Peyer's patch (tissue), 4 donors: ENCODE data around the gene BFSP2. TPM values are rescaled to one million over a fixed set of nuclear protein-coding genes. Genes with fewer than 3 reads are reported as not detected.

Source experiments
- DNase-seq, 3 donors: peaks; one replicate each; pipeline ENCODE4 v3.0.0-alpha.2; 2017 to 2019
- H3K27ac ChIP-seq, 4 donors: fragments of 200-600 bp; sonication (generic); one replicate each; pipeline ENCODE4 v1.5.1; 2016 to 2019
- H3K27me3 ChIP-seq, 2 donors: fragments of 200-600 bp; sonication (generic); one replicate each; pipeline ENCODE4 v1.5.1; 2019
- H3K36me3 ChIP-seq, 3 donors: fragments of 200-600 bp; sonication (generic); one replicate each; pipeline ENCODE4 v1.5.1; 2016 to 2019
- H3K4me1 ChIP-seq, 4 donors: fragments of 200-600 bp; sonication (generic); one replicate each; pipeline ENCODE4 v1.5.1; 2016 to 2019
- H3K4me3 ChIP-seq, 4 donors: fragments of 200-600 bp; sonication (generic); 1 replicate in 3 of 4; 2 replicates in 1 of 4; pipeline ENCODE4 v1.5.1; 2016 to 2019; ENCODE audit warnings: mild to moderate bottlenecking in 1 of 4
- H3K9me3 ChIP-seq, 4 donors: fragments of 200-600 bp; sonication (generic); one replicate each; pipeline ENCODE4 v1.5.1; 2016 to 2019; ENCODE audit warnings: mild to moderate bottlenecking in 1 of 4
- POLR2A ChIP-seq, 2 donors: fragments of 450-650 bp; IDR thresholded peaks; one replicate each; pipeline ENCODE4 v1.5.1; 2017; ENCODE audit warnings: antibody characterized with exemption in 2 of 2, mild to moderate bottlenecking in 2 of 2, moderate library complexity in 2 of 2
- total RNA-seq, 4 donors: library from RNA; depleted of rRNA; stranded (reverse); fragments of >200 nt; gene quantifications; one replicate each; pipeline ENCODE4 v1.1.0, GENCODE V29; 2016
- TF ChIP-seq, protein P1 (sequence below), 6 experiments: fragments of 450-650 bp in 4 of 6; fragments of 200-600 bp in 2 of 6; sonication (generic) in 1 of 6; IDR thresholded peaks; one replicate each; pipeline ENCODE4 v1.5.1; 2017 to 2019; ENCODE audit warnings: antibody characterized with exemption in 6 of 6, mild to moderate bottlenecking in 3 of 6, moderate library complexity in 1 of 6

Gene BFSP2
- total RNA-seq, 4 donors from 2014 or later, result not detected

DNA sequence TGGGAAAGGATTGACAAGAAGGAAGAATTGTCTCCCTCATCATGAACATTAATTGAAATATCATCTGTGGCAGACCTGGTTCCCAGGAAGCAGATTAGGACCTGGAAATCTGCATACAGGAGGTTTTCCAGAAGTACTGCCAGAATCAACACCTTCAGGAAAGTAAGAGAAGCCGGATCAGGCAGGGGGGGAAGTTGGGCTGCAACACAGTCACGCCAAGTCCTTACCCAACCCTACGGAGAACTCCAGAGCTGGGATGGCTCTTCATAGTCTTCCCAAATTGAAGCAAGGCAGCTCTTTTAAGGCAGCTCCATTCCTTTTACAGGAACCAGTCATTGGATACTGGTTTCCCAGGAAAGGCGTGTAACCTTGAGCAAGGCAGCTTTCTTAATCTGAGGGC, 35.2 kb upstream of the BFSP2 start:
- Histone ChIP-seq H3K27me3 (no peaks in the 10 kb centered on the region), H3K9me3 (no peaks in the 10 kb centered on the region), H3K4me1 (no peaks in the 10 kb centered on the region), H3K4me3 (no peak overlapping the region), H3K27ac (no peak overlapping the region), H3K36me3 (no peaks in the 10 kb centered on the region)
- TF ChIP-seq POLR2A (IDR thresholded peaks at IDR 0.05), result no peak
- TF ChIP-seq, protein P1, sequence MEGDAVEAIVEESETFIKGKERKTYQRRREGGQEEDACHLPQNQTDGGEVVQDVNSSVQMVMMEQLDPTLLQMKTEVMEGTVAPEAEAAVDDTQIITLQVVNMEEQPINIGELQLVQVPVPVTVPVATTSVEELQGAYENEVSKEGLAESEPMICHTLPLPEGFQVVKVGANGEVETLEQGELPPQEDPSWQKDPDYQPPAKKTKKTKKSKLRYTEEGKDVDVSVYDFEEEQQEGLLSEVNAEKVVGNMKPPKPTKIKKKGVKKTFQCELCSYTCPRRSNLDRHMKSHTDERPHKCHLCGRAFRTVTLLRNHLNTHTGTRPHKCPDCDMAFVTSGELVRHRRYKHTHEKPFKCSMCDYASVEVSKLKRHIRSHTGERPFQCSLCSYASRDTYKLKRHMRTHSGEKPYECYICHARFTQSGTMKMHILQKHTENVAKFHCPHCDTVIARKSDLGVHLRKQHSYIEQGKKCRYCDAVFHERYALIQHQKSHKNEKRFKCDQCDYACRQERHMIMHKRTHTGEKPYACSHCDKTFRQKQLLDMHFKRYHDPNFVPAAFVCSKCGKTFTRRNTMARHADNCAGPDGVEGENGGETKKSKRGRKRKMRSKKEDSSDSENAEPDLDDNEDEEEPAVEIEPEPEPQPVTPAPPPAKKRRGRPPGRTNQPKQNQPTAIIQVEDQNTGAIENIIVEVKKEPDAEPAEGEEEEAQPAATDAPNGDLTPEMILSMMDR (IDR thresholded peaks at IDR 0.05), result no peak
- DNase-seq, result no peak

DNA sequence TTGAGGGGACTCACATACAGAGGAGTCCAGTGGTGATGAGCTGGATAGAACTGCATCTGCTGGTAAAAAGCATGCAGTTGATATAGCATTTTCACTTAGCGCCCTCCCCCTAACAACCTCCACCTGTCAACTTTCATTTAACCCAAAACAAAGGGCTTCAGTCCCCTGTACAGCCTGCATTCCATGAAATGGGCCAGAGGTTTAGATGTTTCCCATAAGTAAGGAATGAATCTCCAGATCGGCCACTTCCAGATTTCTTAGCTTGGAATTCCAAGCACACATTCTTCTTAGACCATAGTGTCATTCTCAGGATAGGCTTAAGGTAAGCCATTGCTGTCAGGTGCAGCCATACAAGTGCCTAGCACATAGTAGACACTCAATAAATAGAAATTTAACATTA, 32.9 kb upstream of the BFSP2 start:
- H3K4me3 ChIP-seq, result no peak overlapping the region
- H3K27me3 ChIP-seq, result no peaks in the 10 kb centered on the region
- no peak for DNase-seq
- TF ChIP-seq, protein P1 (IDR thresholded peaks at IDR 0.05), result no peak
- no peaks in the 10 kb centered on the region for H3K4me1 ChIP-seq
- no peak overlapping the region for H3K27ac ChIP-seq
- H3K9me3 ChIP-seq, result no peaks in the 10 kb centered on the region
- no peaks in the 10 kb centered on the region for H3K36me3 ChIP-seq

DNA sequence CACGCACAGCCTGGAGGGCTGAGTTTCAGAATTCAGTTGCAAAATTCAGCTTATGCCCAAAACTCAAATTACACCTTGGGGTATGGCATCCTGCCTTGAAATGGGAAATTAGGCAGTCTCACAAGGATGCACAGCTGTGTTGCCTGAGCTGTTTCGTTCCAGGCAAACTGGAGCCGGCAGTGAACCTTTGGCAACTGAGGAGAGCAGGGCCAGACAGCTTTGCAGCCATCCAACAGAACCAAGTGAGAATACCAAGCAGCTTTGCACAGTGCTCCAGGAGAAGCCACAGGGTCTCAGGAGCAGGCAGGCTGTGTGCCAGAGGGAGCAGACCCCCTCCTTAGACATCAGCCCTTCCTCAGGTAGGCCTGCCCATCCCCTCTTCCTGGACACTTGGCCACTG, 32.5 kb upstream of the BFSP2 start:
- no peak overlapping the region for H3K4me3 ChIP-seq
- DNase-seq, result no peak

DNA sequence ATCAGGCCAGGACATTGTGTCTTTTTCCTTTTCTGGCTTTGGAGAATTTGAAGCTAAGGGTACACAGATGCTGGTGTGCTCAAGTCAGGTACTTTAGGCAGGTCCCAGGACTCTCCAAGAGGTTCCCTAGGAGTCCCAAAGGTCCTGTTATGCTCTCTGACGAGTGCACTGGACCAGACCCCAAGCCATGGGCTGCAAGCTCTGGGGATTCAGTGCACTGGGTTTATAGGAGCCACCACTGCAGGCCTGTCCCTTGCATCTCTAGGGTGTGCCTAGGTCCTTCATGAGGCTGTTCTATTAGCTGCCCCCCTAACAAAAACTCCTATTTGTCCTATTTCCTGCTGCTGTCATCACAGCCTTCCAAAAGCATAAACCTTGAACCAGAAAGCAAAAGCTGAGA, 31.9 kb upstream of the BFSP2 start:
- H3K4me3 ChIP-seq, result no peak overlapping the region
- no peak for TF ChIP-seq POLR2A (IDR thresholded peaks at IDR 0.05)
- TF ChIP-seq, protein P1 (IDR thresholded peaks at IDR 0.05), result no peak
- no peaks in the 10 kb centered on the region for H3K9me3 ChIP-seq
- no peaks in the 10 kb centered on the region for H3K36me3 ChIP-seq
- DNase-seq, result no peak
- no peaks in the 10 kb centered on the region for H3K27me3 ChIP-seq
- H3K4me1 ChIP-seq, result no peaks in the 10 kb centered on the region
- H3K27ac ChIP-seq, result no peak overlapping the region

More for the DNA sequence above, 32.5 kb upstream of the BFSP2 start:
- no peak for TF ChIP-seq POLR2A (IDR thresholded peaks at IDR 0.05)
- TF ChIP-seq, protein P1 (IDR thresholded peaks at IDR 0.05), result no peak
- no peaks in the 10 kb centered on the region for H3K9me3 ChIP-seq
- no peaks in the 10 kb centered on the region for H3K27me3 ChIP-seq
- H3K4me1 ChIP-seq, result no peaks in the 10 kb centered on the region
- no peaks in the 10 kb centered on the region for H3K36me3 ChIP-seq
- H3K27ac ChIP-seq, result no peak overlapping the region

DNA sequence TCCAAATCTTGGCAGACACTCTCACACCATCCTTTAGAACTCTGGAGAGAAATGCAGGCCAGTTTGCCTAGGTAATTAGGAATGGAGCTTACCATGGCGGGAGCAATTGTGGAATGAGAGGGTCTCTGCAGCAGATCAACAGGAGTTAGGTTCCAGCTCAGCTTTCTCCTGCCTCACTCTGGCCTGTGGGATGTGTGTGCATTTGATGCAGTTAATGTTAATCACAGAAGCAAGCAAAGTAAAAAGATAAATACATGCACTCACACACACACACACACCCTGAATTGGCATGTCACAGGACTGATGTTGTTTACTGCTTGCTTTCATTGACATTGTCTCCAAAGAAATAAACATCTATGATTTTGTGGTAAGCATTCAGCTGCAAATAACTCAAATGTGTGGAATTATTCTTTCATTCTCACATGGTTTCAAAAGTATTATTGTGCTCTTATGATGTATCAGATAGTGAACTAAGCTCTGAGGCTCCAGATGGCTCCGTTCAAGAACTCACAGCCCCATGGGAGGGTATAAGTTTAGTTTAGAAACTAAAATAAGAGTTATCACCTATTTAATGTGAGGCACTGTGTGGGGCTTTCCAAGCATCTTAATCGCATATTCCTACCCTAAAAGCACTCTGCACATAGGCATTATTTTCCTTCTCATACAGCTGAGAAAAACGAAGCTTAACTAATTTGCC, 31.3 kb upstream of the BFSP2 start:
- Histone ChIP-seq H3K27me3 (no peaks in the 10 kb centered on the region), H3K4me1 (no peaks in the 10 kb centered on the region), H3K36me3 (no peaks in the 10 kb centered on the region), H3K9me3 (no peaks in the 10 kb centered on the region), H3K4me3 (no peak overlapping the region), H3K27ac (no peak overlapping the region)
- no peak for TF ChIP-seq POLR2A (IDR thresholded peaks at IDR 0.05)
- TF ChIP-seq, protein P1 (IDR thresholded peaks at IDR 0.05), result no peak
- DNase-seq, result no peak

DNA sequence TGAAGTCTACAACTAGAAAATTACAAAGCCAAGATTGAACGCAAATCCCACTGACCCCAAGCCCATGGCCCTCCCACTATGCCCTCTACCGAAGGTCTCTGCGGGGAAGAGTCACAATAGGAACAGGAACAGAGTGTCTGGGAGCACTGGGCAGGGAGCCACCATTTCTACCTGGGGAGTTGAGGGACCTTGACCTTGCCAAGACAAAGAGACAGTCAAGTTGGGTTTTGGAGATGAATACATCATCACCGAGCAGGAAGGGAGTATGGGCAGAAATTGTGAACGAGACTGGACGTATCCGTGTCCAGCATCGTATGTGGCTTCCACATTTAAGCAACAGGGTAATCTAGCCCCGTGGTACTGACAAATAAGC, 30.8 kb upstream of the BFSP2 start:
- Histone ChIP-seq H3K27ac (no peak overlapping the region), H3K4me3 (no peak overlapping the region), H3K27me3 (no peaks in the 10 kb centered on the region), H3K4me1 (no peaks in the 10 kb centered on the region), H3K36me3 (no peaks in the 10 kb centered on the region), H3K9me3 (no peaks in the 10 kb centered on the region)
- no peak for DNase-seq
- TF ChIP-seq, protein P1 (IDR thresholded peaks at IDR 0.05), result no peak
- TF ChIP-seq POLR2A (IDR thresholded peaks at IDR 0.05), result no peak
